ENCODE data around the gene DENND6A.

DNA sequence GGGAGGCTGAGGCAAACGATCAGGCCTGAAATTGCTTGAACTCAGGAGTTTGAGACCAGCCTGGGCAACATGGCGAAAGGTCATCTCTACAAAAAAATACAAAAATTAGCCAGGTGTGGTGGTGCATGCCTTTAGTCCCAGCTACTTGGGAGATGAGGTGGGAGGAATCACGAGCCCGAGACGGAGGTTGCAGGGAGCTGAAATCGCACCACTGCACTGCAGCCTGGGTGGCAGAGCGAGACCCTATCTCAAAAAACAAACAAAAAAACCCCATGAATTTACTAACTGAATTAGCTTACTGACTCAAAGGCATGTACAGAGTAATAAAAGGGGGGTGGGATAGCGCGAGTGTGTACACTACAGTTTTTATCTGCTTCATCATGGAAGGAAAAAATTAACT lies 115.1 kb downstream of the DENND6A start:
- TF ChIP-seq, protein P1, sequence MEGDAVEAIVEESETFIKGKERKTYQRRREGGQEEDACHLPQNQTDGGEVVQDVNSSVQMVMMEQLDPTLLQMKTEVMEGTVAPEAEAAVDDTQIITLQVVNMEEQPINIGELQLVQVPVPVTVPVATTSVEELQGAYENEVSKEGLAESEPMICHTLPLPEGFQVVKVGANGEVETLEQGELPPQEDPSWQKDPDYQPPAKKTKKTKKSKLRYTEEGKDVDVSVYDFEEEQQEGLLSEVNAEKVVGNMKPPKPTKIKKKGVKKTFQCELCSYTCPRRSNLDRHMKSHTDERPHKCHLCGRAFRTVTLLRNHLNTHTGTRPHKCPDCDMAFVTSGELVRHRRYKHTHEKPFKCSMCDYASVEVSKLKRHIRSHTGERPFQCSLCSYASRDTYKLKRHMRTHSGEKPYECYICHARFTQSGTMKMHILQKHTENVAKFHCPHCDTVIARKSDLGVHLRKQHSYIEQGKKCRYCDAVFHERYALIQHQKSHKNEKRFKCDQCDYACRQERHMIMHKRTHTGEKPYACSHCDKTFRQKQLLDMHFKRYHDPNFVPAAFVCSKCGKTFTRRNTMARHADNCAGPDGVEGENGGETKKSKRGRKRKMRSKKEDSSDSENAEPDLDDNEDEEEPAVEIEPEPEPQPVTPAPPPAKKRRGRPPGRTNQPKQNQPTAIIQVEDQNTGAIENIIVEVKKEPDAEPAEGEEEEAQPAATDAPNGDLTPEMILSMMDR (IDR thresholded peaks at IDR 0.05): no peak
- no peak for TF ChIP-seq POLR2A (IDR thresholded peaks at IDR 0.05)

Data from body of pancreas (tissue), 4 donors.